ENCODE results near the gene LINGO1.
A peak's percentile ranks its signal among the peaks of the same experiment; 100 is the strongest.

LINGO1 gene

DNA sequence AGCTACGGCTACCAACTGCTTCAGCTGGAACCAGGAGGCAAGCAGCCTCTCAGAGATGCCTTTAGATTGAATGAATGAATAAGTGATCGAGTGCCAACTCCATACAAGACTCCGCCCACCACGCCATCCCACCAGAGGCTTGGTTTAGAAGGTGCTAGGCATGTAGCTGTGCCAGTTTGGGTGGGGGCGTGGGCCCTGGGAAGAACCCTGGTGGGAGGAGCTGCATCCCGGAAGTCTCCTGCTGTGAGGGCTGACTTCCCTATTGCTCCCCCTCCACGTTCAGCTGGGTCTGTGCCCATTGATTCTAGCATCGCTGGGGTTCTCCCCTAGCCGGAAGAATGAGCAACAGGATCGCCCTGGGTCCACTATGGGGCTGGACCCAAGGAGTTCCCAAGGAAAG lies 20.9 kb downstream of the LINGO1 start:
- DNase-seq (no peak), ATAC-seq (replicated peaks) (no peak)
- peaks cover 4 to 34% of the 10 kb centered on the region in 2 donors for H3K27me3 Mint-ChIP-seq
- no peaks in the 10 kb centered on the region for H3K36me3 Mint-ChIP-seq (ENCODE audit: insufficient read depth)
- no peak overlapping the region for H3K27ac Mint-ChIP-seq
- no peaks in the 10 kb centered on the region for H3K4me1 Mint-ChIP-seq (ENCODE audit: low read depth in 2 of 2)
- no peak overlapping the region for H3K4me3 Mint-ChIP-seq
- no peaks in the 10 kb centered on the region for H3K9me3 Mint-ChIP-seq

- H3K4me1 Mint-ChIP-seq (ENCODE audit: low read depth in 2 of 2), result no peaks in the 10 kb centered on the region
- H3K27ac Mint-ChIP-seq, result no peak overlapping the region
- DNase-seq, result no peak
- no peaks in the 10 kb centered on the region for H3K36me3 Mint-ChIP-seq (ENCODE audit: insufficient read depth)
- no peak overlapping the region for H3K4me3 Mint-ChIP-seq
- ATAC-seq (replicated peaks), result no peak
- H3K27me3 Mint-ChIP-seq, result peaks cover 0 to 38% of the 10 kb centered on the region in 2 donors
- H3K9me3 Mint-ChIP-seq, result no peaks in the 10 kb centered on the region
Observed at GRCh38 chr15:77610731-77611130, 22.0 kb downstream of the LINGO1 start.

DNA sequence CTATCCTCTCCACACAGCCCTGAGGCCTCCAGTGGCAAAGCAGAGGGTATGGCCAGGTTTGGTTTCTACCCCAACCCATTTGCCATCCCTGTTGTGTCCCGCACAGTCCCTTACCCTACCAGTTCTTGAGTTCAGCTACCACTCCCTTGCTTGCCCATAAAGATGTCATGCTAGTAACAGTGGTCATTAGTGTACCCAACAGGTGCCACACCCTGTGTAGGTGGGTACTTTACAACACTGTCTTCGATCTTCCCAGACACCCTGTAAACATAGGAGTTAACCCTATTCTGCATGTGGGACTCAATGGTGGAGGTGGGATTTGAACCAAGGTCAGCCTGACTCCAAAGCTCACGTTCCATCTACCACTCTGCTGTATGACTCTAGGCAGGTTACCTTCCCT lies 23.2 kb downstream of the LINGO1 start:
- DNase-seq (no peak), ATAC-seq (replicated peaks) (no peak)
- Mint-ChIP-seq H3K9me3 (no peaks in the 10 kb centered on the region), H3K27me3 (peaks cover 0 to 49% of the 10 kb centered on the region in 2 donors), H3K4me3 (no peak overlapping the region), H3K4me1 (ENCODE audit: low read depth in 2 of 2) (peaks cover 0 to 8% of the 10 kb centered on the region in 2 donors), H3K27ac (no peak overlapping the region), H3K36me3 (ENCODE audit: insufficient read depth) (peaks cover 4% of the 10 kb centered on the region)

DNA sequence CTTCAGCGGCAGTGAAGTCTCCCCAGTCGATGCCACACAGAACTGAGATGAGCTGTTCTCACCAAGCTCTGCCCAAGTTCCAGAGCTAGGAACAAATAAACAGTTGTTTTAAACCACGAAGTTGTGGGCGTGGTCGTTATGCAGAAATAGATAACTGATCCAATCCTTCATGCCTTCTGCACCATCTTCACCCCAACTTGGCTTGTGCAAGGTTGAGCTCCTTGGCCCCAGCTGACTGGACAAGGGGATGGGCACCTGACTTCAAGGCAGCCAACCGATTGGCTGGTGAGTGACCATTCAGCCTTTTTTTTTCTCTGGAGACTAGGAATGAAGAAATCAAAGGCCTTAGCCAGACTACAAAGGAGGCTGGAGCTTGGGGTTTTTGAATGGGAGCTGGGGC lies 23.9 kb downstream of the LINGO1 start:
- Mint-ChIP-seq H3K9me3 (no peaks in the 10 kb centered on the region), H3K27ac (no peak overlapping the region), H3K36me3 (ENCODE audit: insufficient read depth) (peaks cover 8% of the 10 kb centered on the region), H3K27me3 (peaks cover 0 to 53% of the 10 kb centered on the region in 2 donors), H3K4me3 (no peak overlapping the region), H3K4me1 (ENCODE audit: low read depth in 2 of 2) (peaks cover 0 to 11% of the 10 kb centered on the region in 2 donors)
- no peak for ATAC-seq (replicated peaks)
- DNase-seq, result no peak

DNA sequence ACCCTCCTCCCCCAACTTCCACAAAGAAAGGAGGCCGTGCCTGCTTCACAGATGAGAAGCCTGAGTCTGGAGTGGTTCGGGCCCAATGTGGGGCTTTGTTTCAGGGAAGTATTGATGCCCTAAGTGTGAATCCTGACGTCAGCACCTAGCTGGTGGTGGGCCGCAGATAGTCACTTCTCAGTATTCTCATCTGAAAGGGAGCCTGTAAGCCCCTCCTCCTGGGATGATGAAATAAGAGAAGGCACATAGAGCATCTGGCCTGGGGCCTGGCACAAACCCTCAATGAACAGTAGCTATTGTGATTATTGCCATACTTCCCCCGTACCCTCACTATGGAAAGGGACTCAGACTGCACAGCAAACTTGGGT lies 24.8 kb downstream of the LINGO1 start:
- ATAC-seq (replicated peaks), result no peak
- Mint-ChIP-seq H3K4me3 (no peak overlapping the region), H3K9me3 (no peaks in the 10 kb centered on the region), H3K36me3 (ENCODE audit: insufficient read depth) (peaks cover 8% of the 10 kb centered on the region), H3K4me1 (ENCODE audit: low read depth in 2 of 2) (peaks cover 0 to 11% of the 10 kb centered on the region in 2 donors), H3K27me3 (peaks cover 0 to 53% of the 10 kb centered on the region in 2 donors), H3K27ac (no peak overlapping the region)
- DNase-seq, result no peak

DNA sequence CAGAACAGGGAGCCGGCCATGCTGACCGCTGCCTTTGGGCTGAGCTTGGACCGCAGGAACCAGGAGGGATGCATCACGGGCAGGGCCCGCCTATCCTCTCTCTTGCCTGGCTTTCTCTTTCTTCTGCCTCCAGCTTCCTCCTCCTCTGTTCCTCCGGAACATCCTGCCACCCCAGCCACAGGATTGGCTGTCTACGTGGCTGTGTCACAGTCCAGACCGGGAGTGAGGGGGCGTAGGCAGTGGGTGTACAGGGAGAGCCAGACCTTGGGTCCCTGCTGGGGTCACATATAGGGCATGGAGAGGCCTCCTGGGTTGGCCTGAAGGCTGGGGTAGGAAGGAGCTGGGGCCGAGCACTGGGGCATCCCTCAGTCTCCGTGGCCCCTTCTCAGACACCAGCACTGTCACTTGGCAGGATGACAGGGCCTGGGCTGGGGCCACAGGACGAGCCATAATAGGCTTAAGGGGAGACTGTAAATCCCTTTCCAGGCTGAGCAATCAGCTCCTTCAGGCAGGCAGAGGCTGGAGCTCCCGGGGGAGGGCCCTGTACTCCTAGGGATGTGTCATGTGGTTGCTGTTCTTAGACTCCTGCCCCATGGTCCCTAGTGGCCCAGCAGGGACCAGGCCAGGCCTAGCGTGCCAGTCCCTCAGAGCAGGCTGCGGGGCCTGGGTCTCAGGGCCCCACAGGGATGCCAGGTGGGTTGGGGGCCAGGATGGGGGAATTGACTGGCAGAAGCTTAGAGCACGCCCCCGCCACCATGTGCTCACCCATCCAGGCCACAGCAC lies 25.4 kb downstream of the LINGO1 start:
- ATAC-seq (replicated peaks) (no peak), DNase-seq (no peak)
- Mint-ChIP-seq H3K4me3 (no peak overlapping the region), H3K36me3 (ENCODE audit: insufficient read depth) (peaks cover 8% of the 10 kb centered on the region), H3K9me3 (no peaks in the 10 kb centered on the region), H3K27ac (no peak overlapping the region), H3K27me3 (peaks cover 0 to 52% of the 10 kb centered on the region in 2 donors), H3K4me1 (ENCODE audit: low read depth in 2 of 2) (peaks cover 0 to 11% of the 10 kb centered on the region in 2 donors)

DNA sequence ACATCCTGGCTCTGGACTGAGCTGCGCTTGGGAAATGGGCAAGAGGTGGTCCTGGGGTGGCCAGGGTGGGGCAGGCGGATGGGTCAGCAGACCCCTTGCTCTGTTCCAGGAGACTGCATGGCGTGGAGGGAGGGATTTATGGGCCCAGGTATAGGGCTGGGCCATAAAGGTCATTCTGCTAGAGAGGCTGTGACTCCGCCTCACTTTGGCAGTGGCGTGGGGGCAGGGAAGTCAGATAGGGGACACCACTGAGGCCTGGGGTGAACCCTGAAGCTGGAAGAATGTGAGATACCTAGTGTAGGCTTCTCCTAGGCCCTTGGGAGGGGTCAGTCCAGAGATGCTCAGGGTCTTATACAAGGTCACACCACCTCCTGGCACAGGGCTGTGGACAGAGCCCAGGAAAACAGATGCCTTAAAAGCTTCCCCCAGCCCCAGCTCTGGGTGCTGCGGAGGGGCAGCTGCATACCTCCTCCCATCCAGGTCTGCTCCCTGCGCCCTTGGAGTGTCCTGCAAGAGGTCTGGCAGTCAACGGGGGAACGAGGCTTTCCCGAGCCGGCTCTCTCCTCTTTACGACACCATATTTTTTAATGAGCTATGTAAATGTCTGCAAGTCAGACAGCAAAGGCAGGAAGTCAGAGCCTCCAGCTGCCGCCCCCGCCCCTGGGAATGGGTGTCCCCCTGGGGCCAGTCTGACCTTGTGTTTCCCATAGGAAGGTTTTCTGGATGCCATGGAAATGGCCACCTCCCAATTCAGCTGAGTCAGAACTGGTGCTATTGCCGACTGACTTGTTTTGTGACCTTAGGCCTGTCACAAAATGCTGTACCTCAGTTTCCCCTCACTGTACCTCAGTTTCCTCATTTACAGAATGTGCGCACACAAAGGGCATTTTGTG lies 26.3 kb downstream of the LINGO1 start:
- Mint-ChIP-seq H3K27me3 (peaks cover 0 to 43% of the 10 kb centered on the region in 2 donors), H3K4me1 (ENCODE audit: low read depth in 2 of 2) (peaks cover 0 to 11% of the 10 kb centered on the region in 2 donors), H3K9me3 (no peaks in the 10 kb centered on the region), H3K36me3 (ENCODE audit: insufficient read depth) (peaks cover 8% of the 10 kb centered on the region), H3K27ac (no peak overlapping the region), H3K4me3 (no peak overlapping the region)
- DNase-seq, result no peak
- no peak for ATAC-seq (replicated peaks)

DNA sequence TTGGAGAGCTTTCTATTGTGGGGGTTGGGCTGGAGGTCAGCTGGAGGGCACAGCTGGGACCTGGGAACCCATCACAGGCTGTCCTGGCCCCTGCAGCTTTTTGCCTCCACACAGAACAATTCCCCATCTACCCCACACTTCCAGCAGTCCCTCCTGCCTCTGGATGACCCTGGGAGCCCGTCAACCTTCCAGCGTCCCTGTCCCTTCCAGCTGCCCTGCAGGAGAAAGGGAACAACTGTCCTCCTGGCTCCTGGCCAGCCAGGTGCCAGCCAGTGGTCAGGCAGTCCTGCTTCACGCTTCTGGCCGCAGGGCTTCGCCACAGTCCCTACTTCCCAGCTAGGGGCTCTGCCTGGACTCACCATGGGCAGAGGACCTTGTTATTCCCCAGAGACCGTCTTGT lies 27.2 kb downstream of the LINGO1 start:
- Mint-ChIP-seq H3K27me3 (peaks cover 0 to 40% of the 10 kb centered on the region in 2 donors), H3K4me3 (no peak overlapping the region), H3K36me3 (ENCODE audit: insufficient read depth) (peaks cover 8% of the 10 kb centered on the region), H3K9me3 (no peaks in the 10 kb centered on the region), H3K4me1 (ENCODE audit: low read depth in 2 of 2) (peaks cover 0 to 11% of the 10 kb centered on the region in 2 donors), H3K27ac (no peak overlapping the region)
- no peak for ATAC-seq (replicated peaks)
- DNase-seq, result no peak

DNA sequence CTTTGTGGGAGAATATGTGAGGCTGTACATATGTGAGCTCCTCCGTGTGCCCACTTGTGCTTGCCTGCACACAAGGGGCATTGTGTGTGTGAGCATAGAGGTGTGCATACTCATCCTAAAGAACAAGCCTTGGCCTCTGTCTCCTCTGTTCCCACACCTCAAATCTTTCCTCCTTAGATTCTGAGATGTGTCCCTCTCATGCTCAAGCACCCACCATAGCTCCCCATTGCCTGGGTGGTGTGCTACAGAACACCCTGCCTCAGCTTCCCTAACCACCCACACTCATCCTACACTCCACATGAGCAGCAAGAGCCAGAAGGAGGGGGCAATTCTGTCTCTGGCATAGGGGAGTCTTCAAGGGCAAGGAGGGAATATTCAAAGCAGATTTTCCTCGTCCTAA lies 27.7 kb downstream of the LINGO1 start:
- peaks cover 0 to 11% of the 10 kb centered on the region in 2 donors for H3K4me1 Mint-ChIP-seq (ENCODE audit: low read depth in 2 of 2)
- peak overlapping the region; percentile 6 to 50 for H3K4me3 Mint-ChIP-seq
- ATAC-seq (replicated peaks) (no peak), DNase-seq (no peak)
- H3K9me3 Mint-ChIP-seq, result no peaks in the 10 kb centered on the region
- H3K27ac Mint-ChIP-seq, result peak overlapping the region in 1 of 2 donors; percentile 30
- peaks cover 8% of the 10 kb centered on the region for H3K36me3 Mint-ChIP-seq (ENCODE audit: insufficient read depth)
- H3K27me3 Mint-ChIP-seq, result peaks cover 0 to 34% of the 10 kb centered on the region in 2 donors

- no peak overlapping the region for H3K4me3 Mint-ChIP-seq
- no peak for ATAC-seq (replicated peaks)
Observed at GRCh38 chr15:77603611-77604336, 28.9 kb downstream of the LINGO1 start.

GRCh38 chr15:77602800-77603199 lies 29.9 kb downstream of the LINGO1 start:
- peaks cover 8% of the 10 kb centered on the region for H3K36me3 Mint-ChIP-seq (ENCODE audit: insufficient read depth)
- no peak overlapping the region for H3K4me3 Mint-ChIP-seq
- no peak overlapping the region for H3K27ac Mint-ChIP-seq
- peaks cover 0 to 27% of the 10 kb centered on the region in 2 donors for H3K27me3 Mint-ChIP-seq
- DNase-seq (no peak), ATAC-seq (replicated peaks) (no peak)
- peaks cover 0 to 11% of the 10 kb centered on the region in 2 donors for H3K4me1 Mint-ChIP-seq (ENCODE audit: low read depth in 2 of 2)
- no peaks in the 10 kb centered on the region for H3K9me3 Mint-ChIP-seq

More at GRCh38 chr15:77603611-77604336, 28.9 kb downstream of the LINGO1 start:
- H3K4me1 Mint-ChIP-seq (ENCODE audit: low read depth in 2 of 2), result peaks cover 0 to 11% of the 10 kb centered on the region in 2 donors
- no peak overlapping the region for H3K27ac Mint-ChIP-seq
- DNase-seq, result no peak
- no peaks in the 10 kb centered on the region for H3K9me3 Mint-ChIP-seq
- H3K36me3 Mint-ChIP-seq (ENCODE audit: insufficient read depth), result peaks cover 8% of the 10 kb centered on the region
- peaks cover 0 to 27% of the 10 kb centered on the region in 2 donors for H3K27me3 Mint-ChIP-seq

DNA sequence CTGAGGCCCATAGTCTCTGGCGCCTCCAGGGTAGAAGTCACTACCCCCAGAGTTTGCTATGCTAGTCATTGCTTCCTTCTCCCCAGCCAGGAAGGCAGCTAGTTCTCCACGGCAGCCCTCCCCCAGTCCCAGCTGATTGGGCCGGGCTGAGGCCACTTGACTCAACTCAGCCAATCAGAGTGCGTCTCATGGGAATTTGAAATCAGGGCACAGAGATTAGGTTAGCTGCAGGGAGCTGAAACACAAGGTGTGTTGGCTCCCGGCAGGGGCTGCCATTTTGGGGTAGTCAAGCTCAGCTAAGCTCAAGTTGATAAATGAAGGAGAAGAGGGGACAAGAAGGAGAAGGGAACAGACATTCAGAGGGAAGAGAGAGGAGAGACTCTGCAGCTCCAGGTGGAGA lies 32.8 kb downstream of the LINGO1 start:
- H3K27me3 Mint-ChIP-seq, result peaks cover 0 to 7% of the 10 kb centered on the region in 2 donors
- DNase-seq (no peak), ATAC-seq (replicated peaks) (no peak)
- H3K9me3 Mint-ChIP-seq, result no peaks in the 10 kb centered on the region
- peaks cover 7% of the 10 kb centered on the region for H3K36me3 Mint-ChIP-seq (ENCODE audit: insufficient read depth)
- no peak overlapping the region for H3K4me3 Mint-ChIP-seq
- H3K27ac Mint-ChIP-seq, result no peak overlapping the region
- H3K4me1 Mint-ChIP-seq (ENCODE audit: low read depth in 2 of 2), result peaks cover 0 to 7% of the 10 kb centered on the region in 2 donors

DNA sequence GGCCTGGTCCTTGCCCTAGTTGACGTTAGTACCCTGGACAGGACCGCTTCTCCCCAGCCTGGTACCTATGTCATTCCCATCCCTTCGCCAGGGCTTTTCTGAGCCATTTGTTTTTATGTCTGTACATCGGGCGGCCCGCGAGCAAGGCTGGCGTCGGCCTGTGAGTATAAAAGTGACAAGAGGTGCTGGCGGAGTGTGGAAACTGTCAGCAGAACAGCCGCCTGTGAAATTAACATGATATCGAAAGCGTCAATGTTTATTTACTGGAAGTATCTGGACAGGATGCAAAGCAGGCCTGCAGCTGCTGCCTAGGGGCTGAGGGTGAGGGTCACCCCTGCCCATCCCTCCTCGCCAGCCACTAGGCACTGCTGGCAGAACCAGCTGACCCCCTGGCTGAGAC lies 33.4 kb downstream of the LINGO1 start:
- ATAC-seq (replicated peaks), result no peak
- DNase-seq, result no peak
- Mint-ChIP-seq H3K9me3 (no peaks in the 10 kb centered on the region), H3K36me3 (ENCODE audit: insufficient read depth) (peaks cover 2% of the 10 kb centered on the region), H3K27me3 (peaks cover 0 to 2% of the 10 kb centered on the region in 2 donors), H3K4me3 (no peak overlapping the region), H3K27ac (no peak overlapping the region), H3K4me1 (ENCODE audit: low read depth in 2 of 2) (peaks cover 0 to 2% of the 10 kb centered on the region in 2 donors)
